ENCODE measurements around the gene ASNS. TPM values are rescaled to one million over a fixed set of nuclear protein-coding genes. Genes with fewer than 3 reads are reported as not detected.

Gene ASNS
- polyA plus RNA-seq, 1 donor (not counting 4 experiments of a cell fraction or from before 2014, with no cell fraction given), result 24.3 TPM

- peaks cover 0 to 6% of the 10 kb centered on the region in 2 experiments for H3K36me3 ChIP-seq (ENCODE audit: control insufficient read depth in 2 of 2, extremely low read depth in 1 of 2, insufficient read depth in 2 of 2, low read length in 2 of 2)
- no peak for TF ChIP-seq EZH2 (IDR thresholded peaks at IDR 0.05; ENCODE audit: low read length)
- TF ChIP-seq CTCF (optimal IDR thresholded peaks at IDR 0.05 in 1 of 3, IDR thresholded peaks at IDR 0.05 in 1 of 3, conservative IDR thresholded peaks at IDR 0.05 in 1 of 3; ENCODE audit: extremely low read depth in 1 of 3, insufficient read depth in 2 of 3, low read length in 3 of 3), result no peak
Observed at GRCh38 chr7:97868788-97869187, 3.4 kb downstream of the ASNS start.

GRCh38 chr7:97868314-97868713, 3.9 kb downstream of the ASNS start:
- Histone ChIP-seq H3K79me2 (ENCODE audit: control insufficient read depth, insufficient read depth, low read length) (no peaks in the 10 kb centered on the region), H3K4me3 (ENCODE audit: control insufficient read depth in 2 of 3, extremely low read depth in 1 of 3, insufficient read depth in 2 of 3, low read depth in 1 of 3, low read length in 3 of 3) (no peak overlapping the region), H3K4me2 (ENCODE audit: control insufficient read depth, extremely low read depth, insufficient read depth, low read depth, low read length) (no peak overlapping the region), H4K20me1 (ENCODE audit: control insufficient read depth, extremely low read depth, insufficient read depth, low read length) (no peaks in the 10 kb centered on the region), H3K9me3 (ENCODE audit: control insufficient read depth, low read depth, low read length) (no peaks in the 10 kb centered on the region), H3K9me1 (ENCODE audit: control insufficient read depth, extremely low read depth, insufficient read depth, low read length) (no peaks in the 10 kb centered on the region), H3K36me3 (ENCODE audit: control insufficient read depth in 2 of 2, extremely low read depth in 1 of 2, insufficient read depth in 2 of 2, low read length in 2 of 2) (peaks cover 0 to 6% of the 10 kb centered on the region in 2 experiments), H3K27me3 (ENCODE audit: control insufficient read depth, extremely low read depth, insufficient read depth, low read length) (no peaks in the 10 kb centered on the region), H3K9ac (ENCODE audit: control insufficient read depth, extremely low read depth, insufficient read depth, low read length) (no peak overlapping the region), H3K27ac (ENCODE audit: control insufficient read depth, insufficient read depth, low read length) (no peak overlapping the region), H3K4me1 (ENCODE audit: control insufficient read depth, extremely low read depth, insufficient read depth, low read length) (peaks cover 6% of the 10 kb centered on the region), H2AFZ (ENCODE audit: control insufficient read depth, low read length) (no peak overlapping the region)
- DNase-seq (ENCODE audit: low read depth, low spot score) (no peak), FAIRE-seq (no peak)
- dilution Hi-C loops (cut with MboI; ENCODE audit: extremely low pct_ligation_motif_present, low sequenced_read_pairs), result loop anchor here (25.0 kb wide), 1 partner anchor 781 kb away; no protein-coding TSS in a partner anchor
- no peak for TF ChIP-seq EZH2 (IDR thresholded peaks at IDR 0.05; ENCODE audit: low read length)
- TF ChIP-seq CTCF (optimal IDR thresholded peaks at IDR 0.05 in 1 of 3, IDR thresholded peaks at IDR 0.05 in 1 of 3, conservative IDR thresholded peaks at IDR 0.05 in 1 of 3; ENCODE audit: extremely low read depth in 1 of 3, insufficient read depth in 2 of 3, low read length in 3 of 3), result no peak

More at GRCh38 chr7:97868788-97869187, 3.4 kb downstream of the ASNS start:
- no peak overlapping the region for H3K4me2 ChIP-seq (ENCODE audit: control insufficient read depth, extremely low read depth, insufficient read depth, low read depth, low read length)
- no peaks in the 10 kb centered on the region for H3K79me2 ChIP-seq (ENCODE audit: control insufficient read depth, insufficient read depth, low read length)
- H3K4me1 ChIP-seq (ENCODE audit: control insufficient read depth, extremely low read depth, insufficient read depth, low read length), result peaks cover 6% of the 10 kb centered on the region
- no peak overlapping the region for H3K4me3 ChIP-seq (ENCODE audit: control insufficient read depth in 2 of 3, extremely low read depth in 1 of 3, insufficient read depth in 2 of 3, low read depth in 1 of 3, low read length in 3 of 3)
- H3K9me1 ChIP-seq (ENCODE audit: control insufficient read depth, extremely low read depth, insufficient read depth, low read length), result no peaks in the 10 kb centered on the region
- H3K9me3 ChIP-seq (ENCODE audit: control insufficient read depth, low read depth, low read length), result no peaks in the 10 kb centered on the region
- H3K27ac ChIP-seq (ENCODE audit: control insufficient read depth, insufficient read depth, low read length), result no peak overlapping the region
- no peak overlapping the region for H3K9ac ChIP-seq (ENCODE audit: control insufficient read depth, extremely low read depth, insufficient read depth, low read length)
- no peak for DNase-seq (ENCODE audit: low read depth, low spot score)
- no peaks in the 10 kb centered on the region for H4K20me1 ChIP-seq (ENCODE audit: control insufficient read depth, extremely low read depth, insufficient read depth, low read length)
- dilution Hi-C loops (cut with MboI; ENCODE audit: extremely low pct_ligation_motif_present, low sequenced_read_pairs), result loop anchor here (25.0 kb wide), 1 partner anchor 781 kb away; no protein-coding TSS in a partner anchor
- H3K27me3 ChIP-seq (ENCODE audit: control insufficient read depth, extremely low read depth, insufficient read depth, low read length), result no peaks in the 10 kb centered on the region
- no peak overlapping the region for H2AFZ ChIP-seq (ENCODE audit: control insufficient read depth, low read length)
- FAIRE-seq, result no peak
